HG02763 (cell line): ENCODE data around the gene GHRL.

ENCODE experiments used
- ATAC-seq: cut with Tn5 transposase; IDR thresholded peaks from one replicate; pipeline ENCODE4 v1.9.1; 2021; ENCODE audit warnings: mild to moderate bottlenecking, moderate library complexity; ENCODE audit not compliant: unreplicated experiment

The GHRL gene

GRCh38 chr3:10328460-10329071, 35.8 kb upstream of the GHRL start:
- no peak for ATAC-seq

- no peak for ATAC-seq
Measured at GRCh38 chr3:10327592-10327991, 34.8 kb upstream of the GHRL start.

GRCh38 chr3:10322352-10322710, 29.6 kb upstream of the GHRL start:
- no peak for ATAC-seq

- ATAC-seq: no peak
Measured at GRCh38 chr3:10321630-10322351, 29.0 kb upstream of the GHRL start.

- no peak for ATAC-seq
Measured at GRCh38 chr3:10320320-10320677, 27.6 kb upstream of the GHRL start.

- no peak for ATAC-seq
Measured at GRCh38 chr3:10319804-10320203, 27.1 kb upstream of the GHRL start.

GRCh38 chr3:10319251-10319650, 26.5 kb upstream of the GHRL start:
- no peak for ATAC-seq

GRCh38 chr3:10317961-10318350, 25.2 kb upstream of the GHRL start:
- ATAC-seq: no peak

- ATAC-seq: no peak
Measured at GRCh38 chr3:10317311-10317960, 24.7 kb upstream of the GHRL start.

- no peak for ATAC-seq
Measured at GRCh38 chr3:10315771-10316344, 23.1 kb upstream of the GHRL start.

- ATAC-seq: no peak
Measured at GRCh38 chr3:10315101-10315500, 22.4 kb upstream of the GHRL start.

- no peak for ATAC-seq
Measured at GRCh38 chr3:10312861-10313260, 20.1 kb upstream of the GHRL start.

- no peak for ATAC-seq
Measured at GRCh38 chr3:10312391-10312790, 19.6 kb upstream of the GHRL start.

- no peak for ATAC-seq
Measured at GRCh38 chr3:10311710-10312109, 19.0 kb upstream of the GHRL start.

- no peak for ATAC-seq
Measured at GRCh38 chr3:10310578-10310977, 17.8 kb upstream of the GHRL start.

GRCh38 chr3:10309736-10310135, 17.0 kb upstream of the GHRL start:
- ATAC-seq: no peak

- ATAC-seq: no peak
Measured at GRCh38 chr3:10308678-10309077, 15.9 kb upstream of the GHRL start.

GRCh38 chr3:10306156-10306555, 13.4 kb upstream of the GHRL start:
- no peak for ATAC-seq

GRCh38 chr3:10305331-10305902, 12.7 kb upstream of the GHRL start:
- ATAC-seq: no peak

GRCh38 chr3:10304905-10305304, 12.2 kb upstream of the GHRL start:
- no peak for ATAC-seq

- no peak for ATAC-seq
Measured at GRCh38 chr3:10303785-10304184, 11.0 kb upstream of the GHRL start.

GRCh38 chr3:10303105-10303504, 10.4 kb upstream of the GHRL start:
- ATAC-seq: no peak
